Upper lobe of right lung (tissue), 1 donor: ENCODE results near the gene TSKS. TPM values are rescaled to one million over a fixed set of nuclear protein-coding genes. Genes with fewer than 3 reads are reported as not detected.

Experiments used
- ATAC-seq: fragments of 200-7000 bp; cut with Tn5 transposase; one replicate; pipeline ENCODE4 v1.9.1; 2020; ENCODE audit warnings: mild to moderate bottlenecking, moderate library complexity
- DNase-seq: peaks from one replicate; pipeline ENCODE4 v3.0.0-alpha.2; 2020
- H3K27ac ChIP-seq: fragments of 200-600 bp; one replicate; pipeline ENCODE4 v1.8.0; 2022
- H3K27me3 ChIP-seq: fragments of 200-600 bp; one replicate; pipeline ENCODE4 v1.8.0; 2022; ENCODE audit warnings: mild to moderate bottlenecking
- H3K36me3 ChIP-seq: fragments of 200-600 bp; one replicate; pipeline ENCODE4 v1.8.0; 2022
- H3K4me1 ChIP-seq: fragments of 200-600 bp; one replicate; pipeline ENCODE4 v1.8.0; 2022
- H3K4me3 ChIP-seq: fragments of 200-600 bp; one replicate; pipeline ENCODE4 v1.8.0; 2022; ENCODE audit warnings: mild to moderate bottlenecking
- H3K9me3 ChIP-seq: fragments of 200-600 bp; one replicate; pipeline ENCODE4 v1.8.0; 2022
- intact Hi-C: fragments of 100-400 bp; cut with DNase I; formaldehyde crosslinking; loops from one replicate; pipeline ENCODE4 v1.11.0; 2022
- total RNA-seq: library from RNA; stranded (reverse); fragmentation: NEBNext Ultra II Directional; extraction: Animal tissue kit (Norgen Biotek cat#: 25700); gene quantifications from one replicate; pipeline ENCODE4 v1.2.1, GENCODE V29; 2021
- TF ChIP-seq, protein P1 (sequence below): fragments of 200-600 bp; IDR thresholded peaks from one replicate; pipeline ENCODE4 v1.8.0; 2022; ENCODE audit warnings: antibody characterized with exemption
- donor health status: DM: no; HTN: yes; CAD: no; lungs with severe emphysema.

The TSKS gene
- total RNA-seq, 1 donor from 2014 or later: 0.43 TPM

DNA sequence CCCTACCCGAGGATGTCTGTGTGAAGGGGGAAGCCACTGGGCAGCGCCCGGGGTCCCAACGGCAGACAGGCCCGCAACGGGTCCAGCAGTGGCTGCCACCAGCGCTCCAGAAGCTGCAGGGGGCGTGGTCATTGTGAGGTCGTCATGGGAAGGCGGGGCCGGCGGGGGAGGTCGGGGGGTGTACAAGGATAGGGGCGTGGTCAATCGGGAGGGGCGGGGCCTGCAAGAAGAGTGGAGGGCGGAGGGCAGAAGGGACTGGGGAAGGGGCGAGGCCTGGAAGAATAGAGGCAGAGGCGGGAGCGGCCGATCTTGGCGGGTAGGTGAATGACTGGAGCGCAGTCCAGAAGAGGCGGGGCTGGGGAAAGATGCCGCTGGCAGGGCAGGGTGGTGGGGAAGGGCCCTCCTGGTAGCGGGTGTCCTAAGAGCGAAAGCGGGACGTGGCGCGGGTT, 45.6 kb upstream of the TSKS start:
- ATAC-seq: peak; percentile 85
- peaks cover 8% of the 10 kb centered on the region for H3K4me1 ChIP-seq
- peak; percentile 97 for DNase-seq
- peaks cover 1% of the 10 kb centered on the region for H3K36me3 ChIP-seq
- no peaks in the 10 kb centered on the region for H3K9me3 ChIP-seq
- no peaks in the 10 kb centered on the region for H3K27me3 ChIP-seq
- H3K27ac ChIP-seq: peak overlapping the region; percentile 83
- TF ChIP-seq, protein P1, sequence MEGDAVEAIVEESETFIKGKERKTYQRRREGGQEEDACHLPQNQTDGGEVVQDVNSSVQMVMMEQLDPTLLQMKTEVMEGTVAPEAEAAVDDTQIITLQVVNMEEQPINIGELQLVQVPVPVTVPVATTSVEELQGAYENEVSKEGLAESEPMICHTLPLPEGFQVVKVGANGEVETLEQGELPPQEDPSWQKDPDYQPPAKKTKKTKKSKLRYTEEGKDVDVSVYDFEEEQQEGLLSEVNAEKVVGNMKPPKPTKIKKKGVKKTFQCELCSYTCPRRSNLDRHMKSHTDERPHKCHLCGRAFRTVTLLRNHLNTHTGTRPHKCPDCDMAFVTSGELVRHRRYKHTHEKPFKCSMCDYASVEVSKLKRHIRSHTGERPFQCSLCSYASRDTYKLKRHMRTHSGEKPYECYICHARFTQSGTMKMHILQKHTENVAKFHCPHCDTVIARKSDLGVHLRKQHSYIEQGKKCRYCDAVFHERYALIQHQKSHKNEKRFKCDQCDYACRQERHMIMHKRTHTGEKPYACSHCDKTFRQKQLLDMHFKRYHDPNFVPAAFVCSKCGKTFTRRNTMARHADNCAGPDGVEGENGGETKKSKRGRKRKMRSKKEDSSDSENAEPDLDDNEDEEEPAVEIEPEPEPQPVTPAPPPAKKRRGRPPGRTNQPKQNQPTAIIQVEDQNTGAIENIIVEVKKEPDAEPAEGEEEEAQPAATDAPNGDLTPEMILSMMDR: no peak
- peak overlapping the region; percentile 78 for H3K4me3 ChIP-seq
- intact Hi-C loops: no loop called here

DNA sequence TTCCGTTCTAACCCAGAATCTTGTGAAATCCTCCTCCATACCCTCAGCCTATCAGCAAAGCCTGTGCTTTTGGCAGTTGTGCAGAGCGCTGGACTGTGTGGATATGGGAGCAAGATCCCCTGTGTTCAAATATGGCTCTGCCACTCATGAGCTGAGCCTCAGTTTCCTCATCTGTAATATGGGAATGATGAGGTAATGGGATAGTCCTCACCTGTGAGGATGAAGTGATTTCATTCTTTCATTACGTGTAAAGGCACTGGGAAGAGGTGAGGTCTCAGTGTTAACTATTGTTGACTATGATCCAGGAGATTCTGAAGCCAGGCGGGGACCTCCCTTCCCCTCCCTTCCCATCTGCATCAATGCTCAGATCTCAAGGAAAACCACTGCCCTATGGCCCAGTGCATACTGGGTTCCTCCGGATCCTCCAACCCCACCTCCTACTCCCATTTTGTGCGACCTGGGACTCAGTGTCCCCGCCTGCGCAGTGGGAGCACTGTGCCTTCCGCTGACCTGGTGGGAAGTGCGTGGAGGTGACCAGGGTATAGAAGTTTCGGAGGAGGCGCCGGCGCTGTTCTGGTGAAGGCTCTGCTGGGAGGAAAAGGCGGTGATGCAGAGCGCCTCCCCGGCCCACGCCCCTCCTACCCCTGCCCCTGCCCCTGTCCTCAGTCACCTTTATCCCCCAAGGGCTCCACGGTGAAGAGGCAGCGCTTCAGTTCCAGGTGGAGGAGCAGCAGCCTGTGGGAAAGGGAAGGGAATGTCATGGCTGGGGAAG, 45.0 kb upstream of the TSKS start:
- Histone ChIP-seq H3K9me3 (no peaks in the 10 kb centered on the region), H3K4me3 (peak overlapping the region; percentile 78), H3K27ac (no peak overlapping the region), H3K4me1 (peaks cover 8% of the 10 kb centered on the region), H3K36me3 (peaks cover 8% of the 10 kb centered on the region), H3K27me3 (no peaks in the 10 kb centered on the region)
- TF ChIP-seq, protein P1: no peak
- DNase-seq: no peak
- ATAC-seq: no peak
- intact Hi-C loops: no loop called here

DNA sequence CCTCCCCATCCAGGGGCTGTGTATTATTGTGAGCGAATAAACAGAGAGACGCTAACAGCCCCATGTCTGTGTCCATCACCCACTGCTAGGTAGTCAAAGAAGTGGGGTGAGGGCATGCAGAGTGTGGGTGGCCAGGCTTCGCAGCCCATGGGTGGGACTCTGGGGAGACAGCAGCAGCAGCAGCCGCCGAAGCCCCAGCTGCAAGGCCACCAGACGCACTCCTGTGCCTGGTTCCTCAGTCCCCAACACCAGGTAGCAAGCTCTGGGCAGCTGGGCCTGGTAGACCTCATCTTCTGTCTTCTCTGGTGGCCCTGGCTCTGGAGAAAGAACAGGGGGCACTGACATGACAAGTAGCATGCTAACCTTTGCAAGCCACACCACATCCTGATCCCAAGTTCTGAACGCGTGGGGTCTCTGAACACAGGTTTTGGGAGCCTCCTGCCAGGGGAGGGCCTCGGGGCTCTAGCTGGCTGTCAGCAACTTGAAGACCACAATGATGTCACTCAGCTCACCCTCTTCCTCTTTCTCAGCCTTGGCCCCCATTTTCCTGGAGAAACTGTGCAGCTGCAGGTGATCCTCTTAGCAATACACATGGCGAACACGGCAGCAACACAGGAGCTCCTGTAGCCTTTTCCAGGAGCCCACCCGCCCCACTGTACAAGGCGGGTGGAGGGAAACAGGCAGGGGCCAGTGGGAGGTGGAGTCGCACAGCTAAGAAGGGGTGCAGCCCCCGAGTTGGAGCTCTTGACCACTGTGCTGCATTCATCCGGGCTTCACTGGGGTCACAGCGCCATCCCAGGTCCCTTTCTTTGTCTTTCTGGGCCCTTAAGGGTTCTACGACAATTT, 44.2 kb upstream of the TSKS start:
- Histone ChIP-seq H3K9me3 (no peaks in the 10 kb centered on the region), H3K4me1 (peaks cover 8% of the 10 kb centered on the region), H3K4me3 (no peak overlapping the region), H3K27ac (no peak overlapping the region), H3K27me3 (no peaks in the 10 kb centered on the region), H3K36me3 (peaks cover 16% of the 10 kb centered on the region)
- DNase-seq (no peak), ATAC-seq (no peak)
- TF ChIP-seq, protein P1: no peak
- intact Hi-C loops: no loop called here

GRCh38 chr19:49806620-49806959, 43.5 kb upstream of the TSKS start:
- ATAC-seq (no peak), DNase-seq (no peak)
- Histone ChIP-seq H3K4me3 (no peak overlapping the region), H3K4me1 (peaks cover 8% of the 10 kb centered on the region), H3K27me3 (no peaks in the 10 kb centered on the region), H3K9me3 (no peaks in the 10 kb centered on the region), H3K27ac (no peak overlapping the region), H3K36me3 (peaks cover 21% of the 10 kb centered on the region)
- intact Hi-C loops: no loop called here
- TF ChIP-seq, protein P1: no peak

DNA sequence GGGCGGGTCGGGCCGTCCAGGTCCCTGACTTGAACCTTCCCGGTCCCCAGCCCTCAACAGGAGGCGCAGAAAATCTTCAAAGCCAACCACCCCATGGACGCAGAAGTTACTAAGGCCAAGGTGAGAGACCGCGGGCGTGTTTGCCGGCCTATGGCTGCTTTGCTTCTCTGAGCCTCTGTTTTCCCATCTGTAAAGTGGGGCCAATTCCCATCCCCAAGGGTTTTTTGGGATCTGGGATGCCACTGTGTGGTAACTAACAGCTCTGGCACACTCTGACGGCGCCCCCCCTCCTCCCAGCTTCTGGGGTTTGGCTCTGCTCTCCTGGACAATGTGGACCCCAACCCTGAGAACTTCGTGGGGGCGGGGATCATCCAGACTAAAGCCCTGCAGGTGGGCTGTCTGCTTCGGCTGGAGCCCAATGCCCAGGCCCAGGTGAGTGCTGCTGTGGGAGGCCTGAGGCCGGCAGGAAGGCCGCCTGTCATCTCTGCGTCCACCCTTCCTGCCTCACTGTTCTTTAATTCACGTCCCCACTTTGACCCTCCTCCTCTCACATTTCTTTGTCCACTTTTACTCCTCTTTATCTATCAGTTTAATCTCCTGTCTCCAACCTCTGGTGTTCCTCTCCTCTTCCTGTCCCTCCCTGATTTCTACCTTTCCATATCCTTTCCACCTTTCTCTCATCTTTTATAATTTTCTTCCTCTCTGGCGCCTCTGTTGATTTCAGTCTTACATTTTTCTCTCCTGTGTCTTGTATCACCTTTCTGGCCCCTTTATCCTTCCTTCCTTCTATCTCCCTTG, 42.9 kb upstream of the TSKS start:
- H3K36me3 ChIP-seq: peaks cover 25% of the 10 kb centered on the region
- TF ChIP-seq, protein P1: no peak

More for the DNA sequence above, 42.9 kb upstream of the TSKS start:
- DNase-seq (no peak), ATAC-seq (no peak)
- Histone ChIP-seq H3K27ac (no peak overlapping the region), H3K4me3 (no peak overlapping the region), H3K27me3 (no peaks in the 10 kb centered on the region), H3K9me3 (no peaks in the 10 kb centered on the region), H3K4me1 (peaks cover 8% of the 10 kb centered on the region)
- intact Hi-C loops: no loop called here
